Stimulated activated CD8-positive, alpha-beta memory T cell treated with anti-CD3 and anti-CD28 coated beads, Interleukin-12 subunit alpha, Interleukin-12 subunit beta, amount 100 ng/mL, for 1 hour (primary cell): ENCODE data around the gene AGBL2.
"Not testable (repeated sequence)": the region's sequence is repeated elsewhere in the genome, so short reads cannot be mapped to it uniquely, and the experiment has no call there.

Experiments
- DNase-seq: peaks from one replicate; pipeline ENCODE4 v3.0.0-alpha.2; 2020; ENCODE audit warnings: low read depth

Gene AGBL2

GRCh38 chr11:47688111-47688510 is 27.1 kb downstream of the AGBL2 start:
- no peak for DNase-seq

- not testable (repeated sequence) for DNase-seq
These were observed 28.5 kb downstream of the AGBL2 start for GRCh38 chr11:47686704-47687103.

GRCh38 chr11:47686151-47686550 is 29.0 kb downstream of the AGBL2 start:
- DNase-seq = no peak

- no peak for DNase-seq
These were observed 39.3 kb downstream of the AGBL2 start for GRCh38 chr11:47675851-47676250.

GRCh38 chr11:47672283-47672730 is 42.9 kb downstream of the AGBL2 start:
- no peak for DNase-seq

GRCh38 chr11:47669856-47670255 is 45.3 kb downstream of the AGBL2 start:
- no peak for DNase-seq

GRCh38 chr11:47668665-47669064 is 46.5 kb downstream of the AGBL2 start:
- DNase-seq = no peak

GRCh38 chr11:47667555-47667954 is 47.6 kb downstream of the AGBL2 start:
- DNase-seq = no peak

- no peak for DNase-seq
These were observed 48.0 kb downstream of the AGBL2 start for GRCh38 chr11:47667135-47667534.

- DNase-seq = not testable (repeated sequence)
These were observed 50.2 kb downstream of the AGBL2 start for GRCh38 chr11:47664936-47665335.

GRCh38 chr11:47661245-47661644 is 53.9 kb downstream of the AGBL2 start:
- DNase-seq = no peak

GRCh38 chr11:47659276-47659675 is 55.9 kb downstream of the AGBL2 start:
- no peak for DNase-seq

- no peak for DNase-seq
These were observed 58.8 kb downstream of the AGBL2 start for GRCh38 chr11:47656260-47656885.

GRCh38 chr11:47651818-47652469 is 63.2 kb downstream of the AGBL2 start:
- no peak for DNase-seq

- no peak for DNase-seq
These were observed 65.9 kb downstream of the AGBL2 start for GRCh38 chr11:47649276-47649675.

GRCh38 chr11:47646019-47646418 is 69.2 kb downstream of the AGBL2 start:
- no peak for DNase-seq

GRCh38 chr11:47645500-47645899 is 69.7 kb downstream of the AGBL2 start:
- DNase-seq = no peak

GRCh38 chr11:47642099-47642855 is 72.9 kb downstream of the AGBL2 start, which contains the start of gene MTCH2:
TSS of gene MTCH2 (minus strand) at chr11:47642559. CDS start at chr11:47642465, 94 bp downstream.
- peak; percentile 92 for DNase-seq

GRCh38 chr11:47641600-47642098 is 73.5 kb downstream of the AGBL2 start:
- no peak for DNase-seq

GRCh38 chr11:47640506-47640905 is 74.7 kb downstream of the AGBL2 start:
- not testable (repeated sequence) for DNase-seq

GRCh38 chr11:47636331-47636730 is 78.8 kb downstream of the AGBL2 start:
- DNase-seq = not testable (repeated sequence)

- DNase-seq = no peak
These were observed 83.7 kb downstream of the AGBL2 start for GRCh38 chr11:47631473-47631872.

- DNase-seq = no peak
These were observed 87.1 kb downstream of the AGBL2 start for GRCh38 chr11:47628026-47628425.
